LNCaP clone FGC (cell line): Measurements from ENCODE around the gene ETV5.

ENCODE experiments used
- DNase-seq: peaks from one replicate; pipeline ENCODE4 v3.0.0-alpha.2; 2011; ENCODE audit warnings: low read depth
- H3K4me3 ChIP-seq: 2 replicates; pipeline ENCODE4 v1.5.1; 2011; ENCODE audit warnings: mild to moderate bottlenecking, low read depth, low read length, control low read depth
- CTCF ChIP-seq: IDR thresholded peaks from 2 replicates; pipeline ENCODE4 v1.5.1; 2012; ENCODE audit warnings: mild to moderate bottlenecking; ENCODE audit not compliant: control insufficient read depth, insufficient read depth; ENCODE audit errors: extremely low read depth

ETV5 gene

DNA sequence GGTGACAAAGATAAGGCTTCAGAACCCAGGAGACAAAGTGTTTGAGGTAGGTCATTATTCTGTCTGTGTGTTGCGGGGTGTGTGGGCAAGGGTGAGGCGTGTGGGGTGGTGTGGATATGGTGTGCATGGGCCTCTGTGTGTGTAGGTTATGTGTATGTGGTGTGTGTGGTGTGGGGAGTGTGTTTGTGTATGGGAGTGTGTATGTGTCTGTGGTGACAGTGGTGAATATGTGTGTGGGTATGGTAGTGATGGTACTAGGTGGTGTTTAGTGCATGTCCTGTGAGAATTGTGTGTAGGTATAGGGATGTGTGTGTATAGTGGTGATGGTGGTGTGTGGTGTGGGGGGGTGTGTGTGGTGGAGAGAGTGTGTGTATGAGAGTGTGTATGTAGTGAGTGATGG is 16.2 kb upstream of the ETV5 start:
- H3K4me3 ChIP-seq: no peak overlapping the region
- TF ChIP-seq CTCF: no peak
- no peak for DNase-seq

GRCh38 chr3:186124592-186124991 is 15.7 kb upstream of the ETV5 start:
- no peak overlapping the region for H3K4me3 ChIP-seq
- no peak for DNase-seq
- no peak for TF ChIP-seq CTCF

DNA sequence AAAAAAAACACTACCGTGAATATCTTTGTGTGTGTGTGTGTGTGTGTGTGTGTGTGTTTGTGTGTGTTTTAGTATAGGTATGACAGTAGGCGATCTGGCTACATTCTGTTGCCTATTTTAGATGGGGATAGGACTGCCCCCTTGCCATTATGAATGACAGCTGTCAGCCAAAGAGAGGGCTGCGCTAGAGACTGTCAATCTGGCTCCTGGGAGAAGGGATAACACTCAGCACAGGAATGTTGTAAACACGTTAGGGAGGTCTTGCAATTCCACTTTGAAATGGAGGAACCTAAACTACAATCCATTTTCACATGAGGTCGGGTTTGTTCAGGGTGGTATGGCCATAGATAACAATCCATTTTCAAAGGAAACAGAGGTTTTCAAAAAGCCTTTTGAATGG is 14.1 kb upstream of the ETV5 start:
- DNase-seq: no peak
- H3K4me3 ChIP-seq: no peak overlapping the region
- no peak for TF ChIP-seq CTCF

DNA sequence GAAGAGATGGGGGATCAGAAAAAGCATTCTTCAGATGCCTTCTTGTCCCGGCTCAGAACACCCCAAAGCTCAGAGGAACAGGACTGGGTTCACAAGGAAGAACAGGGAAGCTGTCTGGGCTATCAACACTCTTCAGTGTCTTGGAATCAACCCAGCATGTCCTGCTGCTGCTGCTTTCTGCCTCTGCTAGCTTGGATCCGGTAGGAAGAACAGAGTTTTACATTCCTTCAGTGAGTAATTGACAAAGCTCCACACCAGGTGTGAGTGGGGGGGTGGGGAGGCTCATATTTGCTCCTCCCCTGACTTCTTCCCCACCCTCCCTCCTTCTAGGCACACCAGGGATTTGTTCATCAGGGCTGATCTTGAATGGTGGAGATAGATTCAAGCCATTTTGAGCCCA is 13.1 kb upstream of the ETV5 start:
- DNase-seq: no peak
- H3K4me3 ChIP-seq: no peak overlapping the region
- TF ChIP-seq CTCF: no peak

DNA sequence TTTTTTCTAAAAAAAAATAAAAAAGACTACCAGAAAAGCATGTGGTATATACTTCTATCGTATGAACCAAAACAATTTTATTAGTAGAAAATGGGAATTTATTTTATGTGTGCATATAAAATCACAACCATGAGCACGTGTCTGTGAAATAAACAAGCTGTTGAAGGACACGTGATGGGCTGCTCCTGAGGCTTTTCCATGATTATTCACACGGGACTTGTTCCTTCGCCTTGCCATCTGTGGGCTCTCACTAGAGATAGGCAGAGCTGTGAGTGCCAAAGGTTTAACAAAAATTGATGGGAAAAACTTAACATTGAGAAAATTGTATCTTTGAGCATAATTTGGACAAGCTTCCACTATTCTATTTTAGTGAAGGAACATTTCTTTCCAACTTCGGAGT is 12.4 kb upstream of the ETV5 start:
- no peak overlapping the region for H3K4me3 ChIP-seq
- no peak for TF ChIP-seq CTCF
- DNase-seq: no peak

DNA sequence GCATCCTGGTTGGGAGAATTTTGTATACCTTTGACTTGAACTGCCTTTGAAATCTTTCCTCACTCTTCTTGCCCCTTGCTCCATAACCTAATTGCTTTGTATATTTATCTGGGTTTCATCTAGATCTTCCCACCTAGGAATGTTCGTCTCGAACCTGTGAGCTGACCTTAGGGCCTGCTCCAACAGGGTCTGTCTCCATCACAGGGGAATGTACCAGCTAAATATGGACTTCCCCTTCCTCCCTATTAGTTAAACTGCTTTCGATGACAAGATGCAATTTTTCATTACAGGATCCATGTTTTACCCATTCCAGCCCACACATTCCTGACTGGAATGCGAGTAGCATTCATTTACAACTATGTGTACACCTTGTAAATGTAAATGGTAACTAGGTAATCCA is 10.6 kb upstream of the ETV5 start:
- H3K4me3 ChIP-seq: no peak overlapping the region
- TF ChIP-seq CTCF: no peak
- no peak for DNase-seq

GRCh38 chr3:186118692-186119091 is 9.8 kb upstream of the ETV5 start:
- no peak for TF ChIP-seq CTCF
- DNase-seq: no peak
- H3K4me3 ChIP-seq: no peak overlapping the region
